ENCODE results near the gene CNN2. TPM values are rescaled to one million over a fixed set of nuclear protein-coding genes. Genes with fewer than 3 reads are reported as not detected.

The CNN2 gene
- total RNA-seq, 2 donors from 2014 or later: 82.9 to 101 TPM

- no peaks in the 10 kb centered on the region for H3K27me3 ChIP-seq (replicated peaks; ENCODE audit: insufficient read depth)
- TF ChIP-seq POLR2A (IDR thresholded peaks at IDR 0.05): no peak
- no peak for TF ChIP-seq POLR2AphosphoS5 (IDR thresholded peaks at IDR 0.05)
- peaks cover 2% of the 10 kb centered on the region for H3K4me1 ChIP-seq (replicated peaks)
- no peak overlapping the region for H3K27ac ChIP-seq
- no peaks in the 10 kb centered on the region for H3K9me3 ChIP-seq
- WGBS: 83% methylated on average over 20 of the region's 20 CpGs
- H3K36me3 ChIP-seq: peaks cover 2 to 13% of the 10 kb centered on the region in 2 donors
- H3K4me3 ChIP-seq: no peak overlapping the region
- intact Hi-C loops (cut with DNase I): loop anchor here (10.0 kb wide), 1 partner anchor 212 kb away; the partner anchor contains the start of genes ATP5F1D and MIDN
- no peak for DNase-seq (ENCODE audit: low spot score)
These were observed 6.0 kb downstream of the CNN2 start for GRCh38 chr19:1032264-1032867.

- no peaks in the 10 kb centered on the region for H3K9me3 ChIP-seq
- H3K27ac ChIP-seq: no peak overlapping the region
- TF ChIP-seq POLR2A (IDR thresholded peaks at IDR 0.05) (no peak), POLR2AphosphoS5 (IDR thresholded peaks at IDR 0.05) (no peak), CTCF (IDR thresholded peaks at IDR 0.05) (no peak)
- no peaks in the 10 kb centered on the region for H3K27me3 ChIP-seq (replicated peaks; ENCODE audit: insufficient read depth)
- peaks cover 2 to 13% of the 10 kb centered on the region in 2 donors for H3K36me3 ChIP-seq
- 85% methylated on average over 29 of the region's 29 CpGs for WGBS
- DNase-seq (ENCODE audit: low spot score): no peak
- intact Hi-C loops (cut with DNase I): loop anchor here (10.0 kb wide), 1 partner anchor 209 kb away; the partner anchor contains the start of genes ATP5F1D and MIDN
- H3K4me1 ChIP-seq (replicated peaks): peaks cover 3% of the 10 kb centered on the region
- H3K4me3 ChIP-seq: no peak overlapping the region
These were observed 9.7 kb downstream of the CNN2 start for GRCh38 chr19:1035998-1036621.

- no peak for TF ChIP-seq POLR2AphosphoS5 (IDR thresholded peaks at IDR 0.05)
- no peak for TF ChIP-seq POLR2A (IDR thresholded peaks at IDR 0.05)
- no peak for TF ChIP-seq CTCF (IDR thresholded peaks at IDR 0.05)
- H3K9me3 ChIP-seq: no peaks in the 10 kb centered on the region
- H3K36me3 ChIP-seq: peaks cover 2 to 8% of the 10 kb centered on the region in 2 donors
- no peaks in the 10 kb centered on the region for H3K27me3 ChIP-seq (replicated peaks; ENCODE audit: insufficient read depth)
- no peak for DNase-seq (ENCODE audit: low spot score)
- intact Hi-C loops (cut with DNase I): loop anchor here (10.0 kb wide), 1 partner anchor 207 kb away; the partner anchor contains the start of genes ATP5F1D and MIDN
- 65% methylated on average over 22 of the region's 22 CpGs for WGBS
- no peak overlapping the region for H3K27ac ChIP-seq
- peaks cover 3% of the 10 kb centered on the region for H3K4me1 ChIP-seq (replicated peaks)
- H3K4me3 ChIP-seq: no peak overlapping the region
These were observed 11.2 kb downstream of the CNN2 start for GRCh38 chr19:1037621-1038064.

- H3K9me3 ChIP-seq: no peaks in the 10 kb centered on the region
- intact Hi-C loops (cut with DNase I): loop anchor here (10.0 kb wide), 1 partner anchor 206 kb away; the partner anchor contains the start of genes ATP5F1D and MIDN
- no peaks in the 10 kb centered on the region for H3K36me3 ChIP-seq
- 57% methylated on average over 22 of the region's 22 CpGs for WGBS
- peak overlapping the region in 1 of 2 donors; percentile 6 for H3K27ac ChIP-seq
- H3K4me1 ChIP-seq (replicated peaks): peaks cover 3% of the 10 kb centered on the region
- H3K4me3 ChIP-seq: no peak overlapping the region
- TF ChIP-seq POLR2A (IDR thresholded peaks at IDR 0.05) (no peak), POLR2AphosphoS5 (IDR thresholded peaks at IDR 0.05) (no peak), CTCF (IDR thresholded peaks at IDR 0.05) (no peak)
- DNase-seq (ENCODE audit: low spot score): no peak
- no peaks in the 10 kb centered on the region for H3K27me3 ChIP-seq (replicated peaks; ENCODE audit: insufficient read depth)
These were observed 12.7 kb downstream of the CNN2 start for GRCh38 chr19:1038978-1039645.
